Measurements from ENCODE around the gene SUGCT. TPM values are rescaled to one million over a fixed set of nuclear protein-coding genes. Genes with fewer than 3 reads are reported as not detected.
"Not testable (repeated sequence)": the region's sequence is repeated elsewhere in the genome, so short reads cannot be mapped to it uniquely, and the experiment has no call there.

The SUGCT gene
- total RNA-seq, 1 experiment from 2014 or later, result 17.1 TPM

- Histone ChIP-seq H3K9me3 (replicated peaks) (no peaks in the 10 kb centered on the region), H3K4me3 (no peak overlapping the region), H3K4me1 (replicated peaks) (peaks cover 21% of the 10 kb centered on the region), H3K27ac (no peak overlapping the region), H3K27me3 (replicated peaks) (no peaks in the 10 kb centered on the region), H3K36me3 (no peaks in the 10 kb centered on the region)
- DNase-seq (ENCODE audit: low read depth in 1 of 2, low spot score in 2 of 2), result no peak
Measured at GRCh38 chr7:40582539-40582938, 447.7 kb downstream of the SUGCT start.

- no peak overlapping the region for H3K27ac ChIP-seq
Measured at GRCh38 chr7:40583667-40584444, 449.1 kb downstream of the SUGCT start.

GRCh38 chr7:40584667-40585433 lies 450.0 kb downstream of the SUGCT start:
- peak in 1 of 2 experiments; percentile 6 for DNase-seq (ENCODE audit: low read depth in 1 of 2, low spot score in 2 of 2)
- H3K27ac ChIP-seq, result no peak overlapping the region
- H3K36me3 ChIP-seq, result no peaks in the 10 kb centered on the region
- H3K4me1 ChIP-seq (replicated peaks), result peaks cover 11% of the 10 kb centered on the region
- H3K27me3 ChIP-seq (replicated peaks), result no peaks in the 10 kb centered on the region
- no peak overlapping the region for H3K4me3 ChIP-seq
- no peaks in the 10 kb centered on the region for H3K9me3 ChIP-seq (replicated peaks)

More at GRCh38 chr7:40583667-40584444, 449.1 kb downstream of the SUGCT start:
- peaks cover 21% of the 10 kb centered on the region for H3K4me1 ChIP-seq (replicated peaks)
- no peaks in the 10 kb centered on the region for H3K9me3 ChIP-seq (replicated peaks)
- DNase-seq (ENCODE audit: low read depth in 1 of 2, low spot score in 2 of 2), result no peak
- H3K36me3 ChIP-seq, result no peaks in the 10 kb centered on the region
- H3K27me3 ChIP-seq (replicated peaks), result no peaks in the 10 kb centered on the region
- H3K4me3 ChIP-seq, result no peak overlapping the region

GRCh38 chr7:40586197-40586596 lies 451.4 kb downstream of the SUGCT start:
- Histone ChIP-seq H3K27me3 (replicated peaks) (no peaks in the 10 kb centered on the region), H3K27ac (no peak overlapping the region), H3K9me3 (replicated peaks) (no peaks in the 10 kb centered on the region), H3K4me3 (no peak overlapping the region), H3K4me1 (replicated peaks) (peaks cover 10% of the 10 kb centered on the region; the same call in 1 of the 2 replicates), H3K36me3 (no peaks in the 10 kb centered on the region)
- DNase-seq (ENCODE audit: low read depth in 1 of 2, low spot score in 2 of 2), result peak in 1 of 2 experiments; percentile 31

GRCh38 chr7:40587419-40587818 lies 452.6 kb downstream of the SUGCT start:
- no peak for DNase-seq (ENCODE audit: low read depth in 1 of 2, low spot score in 2 of 2)

GRCh38 chr7:40595129-40595528 lies 460.3 kb downstream of the SUGCT start:
- DNase-seq (ENCODE audit: low read depth in 1 of 2, low spot score in 2 of 2), result no peak
- no peaks in the 10 kb centered on the region for H3K36me3 ChIP-seq
- H3K27ac ChIP-seq, result no peak overlapping the region
- no peaks in the 10 kb centered on the region for H3K27me3 ChIP-seq (replicated peaks)
- H3K4me1 ChIP-seq (replicated peaks), result no peaks in the 10 kb centered on the region
- no peaks in the 10 kb centered on the region for H3K9me3 ChIP-seq (replicated peaks)
- no peak overlapping the region for H3K4me3 ChIP-seq

More at GRCh38 chr7:40587419-40587818, 452.6 kb downstream of the SUGCT start:
- H3K27ac ChIP-seq, result no peak overlapping the region
- no peak overlapping the region for H3K4me3 ChIP-seq
- H3K27me3 ChIP-seq (replicated peaks), result no peaks in the 10 kb centered on the region
- no peaks in the 10 kb centered on the region for H3K9me3 ChIP-seq (replicated peaks)
- H3K4me1 ChIP-seq (replicated peaks), result peaks cover 10% of the 10 kb centered on the region; the same call in 1 of the 2 replicates
- no peaks in the 10 kb centered on the region for H3K36me3 ChIP-seq

- Histone ChIP-seq H3K36me3 (no peaks in the 10 kb centered on the region), H3K27ac (no peak overlapping the region), H3K4me1 (replicated peaks) (no peaks in the 10 kb centered on the region), H3K4me3 (no peak overlapping the region), H3K9me3 (replicated peaks) (no peaks in the 10 kb centered on the region), H3K27me3 (replicated peaks) (no peaks in the 10 kb centered on the region)
- no peak for DNase-seq (ENCODE audit: low read depth in 1 of 2, low spot score in 2 of 2)
Measured at GRCh38 chr7:40595832-40596231, 461.0 kb downstream of the SUGCT start.

- DNase-seq (ENCODE audit: low read depth in 1 of 2, low spot score in 2 of 2), result no peak
- no peak overlapping the region for H3K4me3 ChIP-seq
- H3K36me3 ChIP-seq, result no peaks in the 10 kb centered on the region
- H3K9me3 ChIP-seq (replicated peaks), result no peaks in the 10 kb centered on the region
- no peaks in the 10 kb centered on the region for H3K27me3 ChIP-seq (replicated peaks)
- no peak overlapping the region for H3K27ac ChIP-seq
- H3K4me1 ChIP-seq (replicated peaks), result no peaks in the 10 kb centered on the region
Measured at GRCh38 chr7:40597517-40597916, 462.7 kb downstream of the SUGCT start.

GRCh38 chr7:40598915-40599314 lies 464.1 kb downstream of the SUGCT start:
- Histone ChIP-seq H3K27me3 (replicated peaks) (no peaks in the 10 kb centered on the region), H3K27ac (no peak overlapping the region), H3K36me3 (no peaks in the 10 kb centered on the region), H3K4me1 (replicated peaks) (no peaks in the 10 kb centered on the region), H3K9me3 (replicated peaks) (no peaks in the 10 kb centered on the region), H3K4me3 (no peak overlapping the region)
- DNase-seq (ENCODE audit: low read depth in 1 of 2, low spot score in 2 of 2), result no peak

- no peaks in the 10 kb centered on the region for H3K27me3 ChIP-seq (replicated peaks)
- no peaks in the 10 kb centered on the region for H3K36me3 ChIP-seq
- no peak overlapping the region for H3K4me3 ChIP-seq
- no peaks in the 10 kb centered on the region for H3K4me1 ChIP-seq (replicated peaks)
- H3K27ac ChIP-seq, result no peak overlapping the region
- no peak for DNase-seq (ENCODE audit: low read depth in 1 of 2, low spot score in 2 of 2)
- no peaks in the 10 kb centered on the region for H3K9me3 ChIP-seq (replicated peaks)
Measured at GRCh38 chr7:40599836-40600235, 465.0 kb downstream of the SUGCT start.

- not testable (repeated sequence) for H3K9me3 ChIP-seq (replicated peaks); H3K4me1 ChIP-seq (replicated peaks); H3K4me3 ChIP-seq; DNase-seq (ENCODE audit: low read depth in 1 of 2, low spot score in 2 of 2); H3K36me3 ChIP-seq; H3K27me3 ChIP-seq (replicated peaks); H3K27ac ChIP-seq
Measured at GRCh38 chr7:40602351-40602750, 467.5 kb downstream of the SUGCT start.

- Histone ChIP-seq H3K27ac (no peak overlapping the region), H3K9me3 (replicated peaks) (no peaks in the 10 kb centered on the region), H3K4me1 (replicated peaks) (no peaks in the 10 kb centered on the region), H3K4me3 (no peak overlapping the region), H3K36me3 (no peaks in the 10 kb centered on the region), H3K27me3 (replicated peaks) (no peaks in the 10 kb centered on the region)
- peak in 1 of 2 experiments; percentile 6 for DNase-seq (ENCODE audit: low read depth in 1 of 2, low spot score in 2 of 2)
Measured at GRCh38 chr7:40604601-40605438, 470.0 kb downstream of the SUGCT start.

- no peak for DNase-seq (ENCODE audit: low read depth in 1 of 2, low spot score in 2 of 2)
- no peaks in the 10 kb centered on the region for H3K9me3 ChIP-seq (replicated peaks)
- H3K4me3 ChIP-seq, result no peak overlapping the region
- H3K36me3 ChIP-seq, result no peaks in the 10 kb centered on the region
- no peak overlapping the region for H3K27ac ChIP-seq
- no peaks in the 10 kb centered on the region for H3K27me3 ChIP-seq (replicated peaks)
- H3K4me1 ChIP-seq (replicated peaks), result no peaks in the 10 kb centered on the region; the same call in 1 of the 2 replicates
Measured at GRCh38 chr7:40608321-40609075, 473.7 kb downstream of the SUGCT start.
